ENCODE measurements around the gene WDR83. TPM values are rescaled to one million over a fixed set of nuclear protein-coding genes. Genes with fewer than 3 reads are reported as not detected.

The WDR83 gene
- total and polyA plus RNA-seq, 10 of the 15 experiments (the other 5 are each of a cell fraction or from before 2014, with no cell fraction given): 0.58 to 17.7 (median 10.8) TPM

GRCh38 chr19:12639901-12640613 is 26.6 kb upstream of the WDR83 start (continued):
- TF ChIP-seq DPF2 (IDR thresholded peaks at IDR 0.05): peak; percentile 53; the same call in 1 of the 2 replicates
- TF ChIP-seq TCF7 (IDR thresholded peaks at IDR 0.05; ENCODE audit: borderline replicate concordance): no peak
- no peak for TF ChIP-seq PAX8 (IDR thresholded peaks at IDR 0.05)
- TF ChIP-seq POU2F2 (IDR thresholded peaks at IDR 0.05; ENCODE audit: borderline replicate concordance, low read depth, low read length): no peak
- TF ChIP-seq ZNF592 (IDR thresholded peaks at IDR 0.05): no peak
- 0 out of 2 replicates have a peak, but pooled peaks have one; percentile 63 for TF ChIP-seq NBN (IDR thresholded peaks at IDR 0.05)
- TF ChIP-seq BRCA1 (IDR thresholded peaks at IDR 0.05; ENCODE audit: low read depth, low read length): no peak
- TF ChIP-seq RCOR1 (conservative IDR thresholded peaks at IDR 0.05; ENCODE audit: low read depth, low read length): peak; percentile 56; the same call in 1 of the 2 replicates
- no peak for TF ChIP-seq SRF (IDR thresholded peaks at IDR 0.05; ENCODE audit: low read depth in 2 of 2, low read length in 2 of 2)
- no peak for TF ChIP-seq ZNF274 (IDR thresholded peaks at IDR 0.05; ENCODE audit: insufficient read depth, insufficient read length)
- peak; percentile 73; the same call in 1 of the 2 replicates for TF ChIP-seq GATAD2B (conservative IDR thresholded peaks at IDR 0.05; ENCODE audit: low read depth)
- peak; percentile 21 for TF ChIP-seq SP1 (IDR thresholded peaks at IDR 0.05; ENCODE audit: low read depth, low read length)
- peak; percentile 46; the same call in 1 of the 2 replicates for TF ChIP-seq CREM (IDR thresholded peaks at IDR 0.05; ENCODE audit: low read depth)
- TF ChIP-seq ESRRA (IDR thresholded peaks at IDR 0.05; ENCODE audit: low read length): no peak
- 0 out of 2 replicates have a peak, but pooled peaks have one; percentile 74 for TF ChIP-seq SMARCA5 (IDR thresholded peaks at IDR 0.05)
- TF ChIP-seq ZSCAN29 (IDR thresholded peaks at IDR 0.05): peak; percentile 72; the same call in 1 of the 2 replicates
- no peak for TF ChIP-seq FOXK2 (IDR thresholded peaks at IDR 0.05)
- no peak for TF ChIP-seq FOXM1 (IDR thresholded peaks at IDR 0.05; ENCODE audit: low read depth, low read length)
- peak; percentile 27 for TF ChIP-seq SKIL (IDR thresholded peaks at IDR 0.05; ENCODE audit: low read depth, poor library complexity, severe bottlenecking)
- peak; percentile 39 for TF ChIP-seq KLF5 (IDR thresholded peaks at IDR 0.05; ENCODE audit: partially characterized antibody)
- no peak for TF ChIP-seq JUNB (IDR thresholded peaks at IDR 0.05)
- TF ChIP-seq ATF2 (IDR thresholded peaks at IDR 0.05; ENCODE audit: low read length): no peak
- no peak for TF ChIP-seq MEF2B (IDR thresholded peaks at IDR 0.05; ENCODE audit: partially characterized antibody, poor library complexity, severe bottlenecking)
- peak; percentile 64; the same call in 1 of the 2 replicates for TF ChIP-seq RB1 (IDR thresholded peaks at IDR 0.05; ENCODE audit: borderline replicate concordance)
- 0 out of 2 replicates have a peak, but pooled peaks have one; percentile 17 for TF ChIP-seq NR2F1 (conservative IDR thresholded peaks at IDR 0.05)
